HG02852 (cell line): ENCODE data around the gene C19orf38.
"Not testable (repeated sequence)": the region's sequence is repeated elsewhere in the genome, so short reads cannot be mapped to it uniquely, and the experiment has no call there.

ENCODE experiments used
- ATAC-seq: cut with Tn5 transposase; IDR thresholded peaks from one replicate; pipeline ENCODE4 v1.9.1; 2021; ENCODE audit warnings: mild to moderate bottlenecking, moderate library complexity; ENCODE audit not compliant: unreplicated experiment

The C19orf38 gene

DNA sequence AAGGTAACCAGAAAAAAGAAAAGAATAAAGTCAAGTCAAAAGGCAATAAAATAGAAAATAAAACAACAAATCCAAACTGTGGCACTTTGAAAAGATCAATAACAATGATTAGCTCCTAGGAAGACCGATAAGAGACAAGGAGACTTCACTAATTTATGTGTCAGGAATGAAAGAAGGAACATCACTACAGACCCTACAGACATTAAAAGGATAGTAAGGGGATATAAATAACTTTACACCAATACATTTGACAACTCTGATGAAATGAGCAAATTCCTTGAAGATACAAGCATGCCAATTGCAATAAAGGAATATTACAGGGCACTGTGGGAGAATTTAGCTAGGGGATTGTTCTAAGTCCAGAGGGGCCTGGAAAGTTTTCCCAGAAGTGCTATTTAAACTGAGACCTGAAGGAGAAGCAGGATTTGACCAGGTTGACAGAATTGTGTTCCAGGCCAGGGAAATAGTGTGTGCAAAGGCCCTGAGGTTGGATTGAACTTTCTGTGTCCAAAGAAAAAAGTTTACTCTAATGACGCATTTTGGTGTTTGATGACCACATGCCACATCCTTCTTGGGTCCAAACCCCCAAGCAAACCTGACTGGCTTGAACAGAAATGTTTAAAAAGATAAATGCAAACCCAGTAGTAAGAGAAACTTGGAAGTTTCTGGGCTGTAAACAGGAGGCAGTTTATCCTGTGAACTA lies 1.6 kb upstream of the C19orf38 start:
- ATAC-seq, result no peak

DNA sequence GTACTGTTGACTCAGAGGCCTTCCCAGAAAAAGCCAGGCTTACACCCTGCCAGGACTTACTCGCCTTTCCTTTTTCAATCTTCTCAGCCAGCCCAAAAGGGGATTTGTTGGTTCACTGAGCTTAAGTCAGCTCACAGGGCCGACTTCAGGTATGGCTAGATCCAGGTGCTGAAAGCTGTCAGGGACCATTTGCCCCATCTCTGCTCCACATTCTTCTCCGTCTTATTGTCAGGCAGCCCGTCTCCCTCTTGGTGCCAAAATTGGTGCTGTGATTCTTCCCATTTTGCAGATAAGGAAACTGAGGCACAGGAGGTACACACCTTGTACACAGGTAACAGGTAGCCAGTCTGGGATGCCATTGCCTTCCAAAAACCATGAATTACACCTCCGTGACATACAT lies 2.4 kb downstream of the C19orf38 start:
- no peak for ATAC-seq

DNA sequence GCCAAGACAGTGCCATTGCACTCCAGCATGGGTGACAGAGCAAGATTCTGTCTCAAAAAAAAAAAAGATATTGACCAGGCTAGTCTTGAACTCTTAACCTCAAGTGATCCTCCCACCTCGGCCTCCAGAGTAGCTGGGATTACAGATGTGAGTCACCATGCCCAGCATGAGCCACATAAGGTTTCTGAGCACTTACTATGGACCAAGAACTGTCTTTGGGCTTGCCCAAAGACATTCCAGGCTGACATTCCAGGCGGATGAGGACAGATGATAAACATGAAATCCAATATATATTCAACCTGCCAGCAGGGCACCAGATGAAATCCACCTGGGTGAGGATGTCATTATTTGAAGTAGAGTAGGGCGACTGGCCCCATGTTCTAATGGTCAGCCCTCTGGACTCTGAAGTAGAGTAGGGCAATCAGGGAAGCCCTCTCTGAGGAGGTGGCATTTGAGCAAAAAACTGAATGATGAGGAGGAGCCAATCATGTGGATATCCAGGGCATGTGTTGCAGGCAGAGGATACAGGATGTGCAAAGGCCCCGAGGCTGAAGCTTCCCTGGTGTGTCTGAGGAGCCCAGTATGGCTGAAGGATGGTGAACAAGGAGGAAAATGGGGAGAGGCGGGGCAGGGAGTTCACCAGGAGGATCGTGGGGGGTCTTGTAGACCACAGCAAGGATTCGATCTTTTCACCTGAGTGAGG lies 4.0 kb downstream of the C19orf38 start:
- ATAC-seq, result no peak

DNA sequence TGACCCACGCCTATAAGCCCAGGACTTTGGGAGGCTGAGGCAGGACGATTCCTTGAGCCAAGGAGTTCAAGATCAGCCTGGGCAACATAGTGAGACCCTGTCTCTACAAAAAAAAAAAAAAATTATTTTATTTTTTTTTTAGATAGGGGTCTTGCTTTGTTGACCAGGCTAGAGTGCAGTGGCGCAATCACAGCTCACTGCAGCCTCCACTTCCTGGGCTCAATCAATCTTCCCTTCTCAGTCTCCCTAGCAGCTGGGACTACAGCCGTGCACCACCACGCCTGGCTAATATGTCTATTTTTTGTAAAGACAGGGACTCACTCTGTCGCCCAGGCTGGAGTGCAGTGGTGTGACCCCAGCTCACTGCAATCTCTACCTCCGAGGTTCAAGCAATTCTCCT lies 4.7 kb downstream of the C19orf38 start:
- ATAC-seq, result no peak

DNA sequence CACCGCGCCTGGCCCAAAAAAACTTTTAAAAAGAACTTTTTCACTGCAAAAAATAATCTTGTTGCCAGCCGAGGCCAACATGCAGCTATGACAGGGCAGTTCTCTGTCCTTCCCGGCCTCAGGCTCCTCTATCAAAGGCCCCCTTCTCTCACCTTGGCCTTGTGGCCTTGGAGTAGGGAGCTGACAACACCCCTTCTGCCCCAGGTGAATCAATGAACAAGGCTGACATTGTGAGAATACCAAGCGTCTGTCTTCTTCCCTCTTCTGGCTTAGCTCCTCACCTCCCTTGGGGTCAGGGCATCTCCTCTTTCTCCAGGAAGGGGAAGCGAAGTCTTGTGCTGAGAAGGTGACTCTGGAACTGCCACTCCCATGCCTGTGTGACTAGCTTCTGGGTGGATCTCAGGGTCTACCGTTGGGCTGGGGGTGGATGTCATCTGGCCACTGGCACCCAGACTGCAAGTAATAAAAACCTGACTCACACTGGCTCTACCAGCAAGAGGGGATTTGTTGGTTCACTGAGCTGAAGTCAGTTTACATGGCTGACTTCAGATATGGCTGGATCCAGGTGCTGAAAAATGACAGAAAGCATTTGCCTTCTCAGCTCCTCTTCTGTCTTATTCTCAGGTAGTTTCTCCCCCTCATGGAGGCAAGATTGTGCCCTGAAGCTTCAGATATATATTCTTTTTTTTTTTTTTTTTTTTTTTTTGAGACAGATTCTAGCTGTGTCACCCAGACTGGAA lies 6.3 kb downstream of the C19orf38 start:
- ATAC-seq, result no peak

DNA sequence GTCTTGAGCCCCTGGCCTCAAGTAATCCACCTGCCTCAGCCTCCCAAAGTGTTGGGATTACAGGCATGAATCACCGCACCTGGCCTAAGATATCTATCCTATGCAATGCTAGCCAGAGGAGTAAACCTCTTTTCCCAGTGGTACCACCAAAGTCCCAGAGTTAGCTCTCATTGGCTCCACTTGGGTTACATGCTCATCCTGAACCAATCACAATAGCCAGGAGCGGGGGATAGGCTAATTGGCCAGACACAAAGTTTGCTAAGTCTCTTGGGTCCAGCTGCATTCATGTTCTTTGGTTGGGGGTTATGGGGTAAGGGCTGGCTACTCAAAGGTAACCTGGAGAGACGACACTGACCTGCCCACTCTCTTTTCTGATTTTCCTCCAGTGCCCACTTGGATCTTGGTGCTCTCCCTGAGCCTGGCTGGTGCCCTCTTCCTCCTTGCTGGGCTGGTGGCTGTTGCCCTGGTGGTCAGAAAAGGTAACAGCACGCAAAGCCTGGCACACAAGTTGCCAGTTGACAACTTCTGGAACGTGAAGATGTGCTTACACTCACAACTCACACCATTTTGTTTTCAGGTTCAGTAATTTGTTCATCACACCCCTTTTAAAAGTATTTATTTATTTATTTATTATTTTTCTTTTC lies 7.8 kb downstream of the C19orf38 start:
- ATAC-seq, result no peak

DNA sequence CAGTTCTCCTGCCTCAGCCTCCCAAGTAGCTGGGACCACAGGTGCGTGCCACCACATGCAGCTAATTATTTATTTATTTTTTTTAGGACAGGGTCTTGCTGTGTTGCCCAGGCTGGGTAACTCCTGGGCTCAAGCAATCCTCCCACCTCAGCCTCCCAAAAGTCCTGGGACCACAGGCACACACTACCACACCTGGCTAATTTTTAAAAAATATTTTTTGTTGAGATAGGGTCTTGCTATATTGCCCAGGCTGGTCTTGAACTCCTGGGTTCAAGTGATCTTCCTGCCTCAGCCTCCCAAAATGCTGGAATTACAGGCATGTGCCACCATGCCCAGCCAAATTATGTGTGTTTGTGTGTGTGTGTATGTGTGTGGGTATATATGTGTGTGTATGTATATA lies 8.7 kb downstream of the C19orf38 start:
- ATAC-seq, result not testable (repeated sequence)

DNA sequence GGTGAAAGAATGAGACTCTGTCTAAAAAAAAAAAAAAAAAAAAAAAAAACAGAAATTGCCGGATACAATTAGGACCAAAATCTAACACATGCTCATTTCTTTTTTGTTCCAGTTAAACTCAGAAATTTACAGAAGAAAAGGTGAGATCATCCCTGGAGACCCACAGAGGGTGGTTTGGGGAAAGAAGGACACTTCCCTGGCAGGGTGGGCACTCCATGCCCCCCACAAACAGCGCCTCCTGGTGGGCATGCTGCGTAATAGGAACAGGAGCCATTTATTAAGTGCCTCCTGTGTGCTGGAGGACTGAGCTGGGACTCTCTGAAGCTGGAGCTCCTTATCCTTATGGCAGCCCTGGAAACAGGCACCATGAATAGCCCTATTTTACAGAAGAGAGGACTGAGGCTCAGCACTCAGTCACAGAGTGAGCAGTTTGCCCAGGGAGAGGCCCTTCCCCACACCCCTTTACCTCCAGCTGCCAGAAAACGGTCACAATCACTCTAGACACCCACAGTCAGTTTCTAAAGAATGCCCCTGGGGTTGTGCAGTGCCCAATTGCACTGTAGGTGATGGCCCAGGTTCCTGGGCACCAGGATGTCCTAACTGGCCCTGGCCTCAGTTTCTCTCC lies 10.1 kb downstream of the C19orf38 start:
- no peak for ATAC-seq

DNA sequence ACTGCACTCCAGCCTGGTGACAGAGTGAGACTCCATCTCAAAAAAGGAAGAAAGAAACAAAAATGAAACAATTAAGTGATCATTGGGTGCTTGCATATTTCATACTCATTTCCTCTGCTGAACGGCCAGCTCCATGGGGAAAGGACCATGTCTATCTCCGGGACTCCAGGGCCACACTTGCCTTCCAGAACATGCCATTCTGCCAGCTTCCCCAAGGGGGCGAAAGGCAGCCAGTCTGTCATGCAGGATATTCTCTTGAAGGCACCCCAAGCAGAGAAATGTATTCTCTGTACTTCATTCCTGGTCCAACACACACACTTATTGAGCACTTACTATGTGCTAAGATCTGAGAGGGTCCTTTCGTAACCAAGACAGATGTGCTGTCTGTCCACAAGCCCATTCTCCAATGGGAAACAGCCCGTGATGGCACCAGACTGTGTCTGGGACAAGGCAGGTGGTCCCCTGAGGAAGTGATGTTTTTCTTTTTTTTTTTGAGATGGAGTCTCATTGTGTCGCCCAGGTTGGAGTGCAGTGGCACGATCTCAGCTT lies 13.0 kb downstream of the C19orf38 start:
- ATAC-seq, result no peak

DNA sequence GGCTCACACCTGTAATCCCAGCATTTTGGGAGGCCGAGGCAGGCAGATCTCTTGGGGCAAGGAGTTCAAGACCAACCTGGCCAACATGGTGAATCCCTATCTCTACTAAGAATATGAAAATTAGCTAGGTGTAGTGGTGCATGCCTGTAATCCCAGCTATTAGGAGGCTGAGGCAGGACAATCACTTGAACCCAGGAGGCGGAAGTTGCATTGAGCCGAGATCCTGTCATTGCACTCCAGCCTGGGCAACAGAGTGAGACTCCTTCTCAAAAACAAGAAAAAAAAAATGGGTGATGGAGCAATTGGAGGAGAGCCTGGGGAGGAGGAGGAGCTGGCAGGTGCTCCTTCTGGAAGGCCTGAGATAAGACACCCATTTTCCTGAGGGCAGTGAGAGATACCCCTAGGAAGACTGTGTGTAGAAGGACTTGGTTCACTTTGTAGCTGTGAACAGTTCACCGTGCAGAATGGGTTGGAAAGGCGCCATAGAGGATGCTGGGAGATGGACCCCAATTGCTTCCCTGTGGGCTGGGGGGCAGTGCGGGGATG lies 14.4 kb downstream of the C19orf38 start:
- ATAC-seq, result no peak

DNA sequence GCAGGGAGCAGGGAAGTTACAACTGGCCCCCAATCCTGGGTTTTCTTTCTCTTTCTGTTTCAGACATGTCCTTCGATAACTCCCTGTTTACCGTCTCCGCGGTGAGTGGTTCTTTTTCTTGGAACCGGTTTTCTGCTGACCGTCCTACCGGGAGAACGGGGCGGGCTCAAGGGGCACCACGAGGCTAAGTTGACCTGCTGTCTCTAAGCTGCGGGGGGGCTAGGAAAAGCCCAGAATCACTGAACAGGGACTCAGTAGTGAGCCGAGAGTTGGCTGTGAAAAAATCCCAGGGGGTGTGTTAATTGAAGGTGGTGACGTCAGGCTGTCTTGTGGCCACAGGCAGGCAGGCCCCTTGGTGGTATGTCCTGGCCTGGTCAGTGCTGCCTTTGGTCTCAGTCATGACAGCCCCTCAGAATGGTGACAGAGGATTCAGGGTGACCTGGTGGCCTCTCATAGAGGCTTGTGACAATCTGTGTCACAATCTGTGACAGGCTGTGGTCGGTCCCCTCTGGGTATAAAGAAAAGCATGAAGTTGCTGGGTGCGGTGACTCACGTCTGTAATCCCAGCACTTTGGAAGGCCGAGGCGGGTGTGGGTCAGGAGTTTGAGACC lies 15.0 kb downstream of the C19orf38 start:
- ATAC-seq, result no peak

DNA sequence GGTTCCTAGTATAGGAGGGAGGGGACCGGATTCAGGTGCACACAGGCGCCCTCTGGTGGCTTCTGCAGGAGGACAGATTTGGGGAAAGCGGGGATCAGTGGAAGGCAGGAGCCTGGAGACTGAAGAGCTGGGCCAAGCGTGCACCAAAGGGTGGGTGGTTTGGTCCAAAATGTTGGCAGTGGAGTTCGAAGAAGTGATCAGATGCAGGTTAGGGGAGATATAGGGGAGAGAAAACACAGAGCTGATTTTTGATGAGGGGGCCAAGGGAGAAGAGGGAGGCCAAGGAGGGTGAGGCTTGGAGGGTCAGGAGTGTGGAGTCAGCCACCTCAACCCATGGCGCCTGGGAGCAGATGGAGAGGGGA lies 16.3 kb downstream of the C19orf38 start:
- no peak for ATAC-seq

DNA sequence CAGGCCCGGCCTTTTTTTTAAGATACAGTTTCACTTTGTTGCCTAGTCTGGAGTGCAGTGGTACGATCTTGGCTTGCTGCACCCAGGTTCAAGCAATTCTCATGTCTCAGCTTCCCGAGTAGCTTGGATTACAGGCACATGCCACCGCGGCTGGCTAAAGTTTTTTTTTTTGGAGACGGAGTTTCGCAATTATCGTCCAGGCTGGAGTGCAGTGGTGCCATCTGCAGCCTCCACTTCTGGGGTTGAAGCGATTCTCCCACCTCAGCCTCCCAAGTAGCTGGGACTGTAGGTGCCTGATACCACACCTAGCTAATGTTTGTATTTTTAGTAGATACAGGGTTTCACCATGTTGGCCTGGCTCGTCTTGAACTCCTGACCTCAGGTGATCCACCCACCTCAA lies 18.3 kb downstream of the C19orf38 start:
- ATAC-seq, result no peak

DNA sequence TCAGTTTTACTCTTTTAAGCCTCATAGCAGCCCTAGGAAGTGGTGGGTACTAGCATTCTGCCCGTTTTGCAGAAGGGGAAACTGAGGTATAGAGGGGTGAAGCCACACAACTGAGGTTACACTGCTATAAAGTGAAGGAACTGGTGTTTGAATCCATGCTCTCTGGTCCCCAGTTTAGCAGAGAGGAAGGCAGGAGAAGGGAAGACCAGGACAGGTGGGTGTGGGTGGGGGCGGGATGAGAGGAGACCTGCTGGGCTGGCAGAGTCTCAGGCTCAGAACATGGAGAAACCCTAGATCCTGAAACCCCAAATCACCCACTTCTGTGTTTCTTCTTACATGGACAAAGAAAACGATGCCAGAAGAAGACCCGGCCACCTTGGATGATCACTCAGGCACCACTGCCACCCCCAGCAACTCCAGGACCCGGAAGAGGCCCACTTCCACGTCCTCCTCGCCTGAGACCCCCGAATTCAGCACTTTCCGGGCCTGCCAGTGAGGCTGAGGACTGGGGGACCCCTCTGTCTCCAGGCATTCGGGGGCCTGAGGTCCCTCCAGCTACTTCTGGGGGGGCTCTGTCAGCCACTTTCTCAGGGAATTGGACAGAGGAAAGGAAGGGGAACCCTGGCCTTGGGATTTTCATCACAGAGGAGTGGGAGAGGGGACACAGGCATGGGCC lies 20.8 kb downstream of the C19orf38 start:
- ATAC-seq, result no peak

DNA sequence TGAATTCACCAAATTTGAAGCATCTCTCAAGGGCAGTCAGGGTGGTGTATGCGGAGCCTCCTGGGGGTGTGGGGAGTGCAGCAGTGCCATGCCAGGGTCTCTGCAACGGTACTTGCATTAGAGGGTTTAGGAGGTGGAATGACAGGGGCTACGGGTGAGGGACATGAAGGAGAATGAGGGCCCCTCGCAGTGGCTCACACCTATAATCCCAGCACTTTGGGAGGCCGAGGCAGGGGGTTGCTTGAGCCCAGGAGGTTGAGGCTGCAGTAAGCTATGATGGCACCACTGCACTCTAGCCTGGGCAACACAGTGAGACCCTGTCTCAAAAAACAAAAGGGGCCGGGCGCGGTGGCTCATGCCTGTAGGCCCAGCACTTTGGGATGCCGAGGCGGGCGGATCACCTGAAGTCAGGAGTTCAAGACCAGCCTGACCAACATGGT lies 21.7 kb downstream of the C19orf38 start:
- ATAC-seq, result not testable (repeated sequence)

DNA sequence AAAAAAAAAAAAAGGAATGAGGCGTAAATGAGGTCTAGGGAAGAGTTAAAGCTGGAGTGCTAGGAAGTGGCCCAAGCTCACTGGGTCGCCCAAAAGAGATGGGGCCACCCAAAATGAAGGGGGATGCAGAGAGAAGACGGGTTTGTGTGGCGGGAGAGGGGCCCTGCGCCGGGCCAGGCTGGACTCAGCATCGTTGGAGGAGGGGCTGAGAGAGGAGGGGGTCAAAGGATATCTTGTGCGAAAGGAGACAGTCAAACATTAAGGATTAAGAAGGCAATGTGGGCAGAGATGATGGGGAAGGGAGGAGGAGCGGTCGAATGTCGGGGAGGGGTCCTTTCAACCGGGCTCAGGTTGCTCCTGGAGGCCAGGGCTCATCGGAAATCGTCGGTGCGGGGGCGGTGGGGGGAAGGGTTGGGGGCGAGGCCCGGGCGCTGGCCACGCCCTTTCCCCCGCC lies 22.3 kb downstream of the C19orf38 start:
- ATAC-seq, result peak; percentile 1

DNA sequence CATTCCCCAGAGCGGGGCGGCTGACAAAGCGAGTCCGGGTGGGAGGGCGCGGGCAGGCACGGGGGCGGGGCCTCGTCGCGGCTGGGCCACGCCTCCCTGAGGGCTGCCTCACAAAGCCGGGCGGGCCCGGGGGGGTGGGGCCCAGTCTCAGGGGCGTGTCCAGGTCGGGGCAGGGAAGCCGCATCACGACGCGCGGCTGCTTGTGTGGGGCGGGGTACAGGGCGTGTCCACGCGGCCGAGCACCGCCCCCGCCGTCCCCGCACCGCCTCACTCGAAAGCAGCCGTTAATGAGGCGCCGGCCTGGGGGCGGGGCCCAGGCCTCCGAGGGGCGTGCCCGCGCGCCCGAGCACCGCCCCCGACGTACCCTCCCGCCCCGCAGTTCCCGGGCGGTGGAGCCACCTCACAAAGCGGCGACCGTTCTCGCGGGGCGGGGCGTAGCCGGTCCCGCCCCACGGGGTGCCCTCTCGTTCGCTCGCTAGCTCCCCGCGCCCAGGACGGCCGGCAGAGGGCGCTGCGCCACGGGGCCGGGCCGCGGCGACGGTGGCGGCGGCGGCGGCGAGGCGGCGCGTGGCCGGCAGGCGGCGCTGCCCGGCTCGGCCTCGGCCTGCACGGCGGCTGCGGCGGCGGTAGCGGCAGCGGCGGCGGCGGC lies 22.9 kb downstream of the C19orf38 start, which contains the start of gene CARM1:
Gene CARM1 (plus strand): TSS at position 599 of the 649 bp plus-strand sequence. CDS start 150 bp downstream, outside the sequence.
- ATAC-seq, result peak; percentile 68

DNA sequence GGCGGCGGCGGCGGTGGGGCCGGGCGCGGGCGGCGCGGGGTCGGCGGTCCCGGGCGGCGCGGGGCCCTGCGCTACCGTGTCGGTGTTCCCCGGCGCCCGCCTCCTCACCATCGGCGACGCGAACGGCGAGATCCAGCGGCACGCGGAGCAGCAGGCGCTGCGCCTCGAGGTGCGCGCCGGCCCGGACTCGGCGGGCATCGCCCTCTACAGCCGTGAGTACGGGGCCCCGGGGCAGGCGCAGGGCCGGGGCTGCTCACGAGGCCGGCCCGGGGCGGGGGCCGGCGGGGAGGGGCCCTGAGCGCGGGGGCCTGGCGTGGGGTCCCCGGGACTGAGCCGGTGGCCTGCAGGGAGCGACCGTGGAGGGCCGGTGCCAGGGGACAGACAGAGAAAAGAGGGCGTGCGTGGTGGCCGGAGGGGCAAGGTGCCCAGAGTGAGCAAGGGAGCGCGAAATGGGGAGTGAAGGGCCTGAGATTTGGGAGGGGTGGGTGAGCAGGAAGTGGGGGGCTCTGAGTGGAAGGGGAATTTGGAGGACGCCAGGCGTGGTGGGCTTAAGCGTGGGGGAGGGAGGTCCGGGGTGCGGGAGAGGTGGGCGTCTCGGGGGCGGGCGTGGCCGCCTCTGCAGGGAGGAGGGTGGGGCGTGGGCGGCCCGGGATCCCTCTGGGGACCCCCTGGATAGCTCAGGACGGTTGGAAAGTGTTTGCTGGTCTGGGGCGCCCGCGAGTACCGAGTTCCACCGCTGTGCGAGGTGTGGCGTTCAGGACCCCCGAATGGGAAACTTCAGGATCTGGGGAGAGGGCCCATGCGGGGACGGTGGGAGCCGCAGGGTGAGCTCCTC lies 23.7 kb downstream of the C19orf38 start:
- no peak for ATAC-seq
